ENCODE data around the gene CHRNA4.
"Not testable (repeated sequence)": the region's sequence is repeated elsewhere in the genome, so short reads cannot be mapped to it uniquely, and the experiment has no call there.

CHRNA4 gene

GRCh38 chr20:63397155-63397843 is 36.1 kb upstream of the CHRNA4 start:
- no peak for DNase-seq

DNA sequence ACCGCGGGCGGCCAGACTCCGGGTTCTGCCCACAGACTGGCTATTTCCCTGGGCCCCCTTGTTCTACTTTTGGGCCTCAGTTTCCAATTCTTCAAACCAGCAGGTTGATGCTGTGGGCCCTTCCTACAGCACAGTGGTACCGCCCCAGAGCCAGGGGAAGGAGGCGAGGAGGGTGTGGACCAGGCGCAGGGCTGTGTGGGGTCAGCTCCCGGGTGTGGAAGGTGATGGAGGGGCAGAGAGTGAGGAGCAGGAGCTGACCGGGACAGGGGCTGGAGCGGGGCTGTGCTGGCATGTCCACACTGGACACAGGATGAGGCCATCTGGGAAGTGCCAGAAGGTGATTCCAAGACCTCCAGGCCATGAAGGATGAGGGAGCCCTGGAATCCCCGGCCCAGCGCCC is 35.2 kb upstream of the CHRNA4 start:
- DNase-seq = no peak

GRCh38 chr20:63395723-63396122 is 34.6 kb upstream of the CHRNA4 start:
- DNase-seq = no peak

DNA sequence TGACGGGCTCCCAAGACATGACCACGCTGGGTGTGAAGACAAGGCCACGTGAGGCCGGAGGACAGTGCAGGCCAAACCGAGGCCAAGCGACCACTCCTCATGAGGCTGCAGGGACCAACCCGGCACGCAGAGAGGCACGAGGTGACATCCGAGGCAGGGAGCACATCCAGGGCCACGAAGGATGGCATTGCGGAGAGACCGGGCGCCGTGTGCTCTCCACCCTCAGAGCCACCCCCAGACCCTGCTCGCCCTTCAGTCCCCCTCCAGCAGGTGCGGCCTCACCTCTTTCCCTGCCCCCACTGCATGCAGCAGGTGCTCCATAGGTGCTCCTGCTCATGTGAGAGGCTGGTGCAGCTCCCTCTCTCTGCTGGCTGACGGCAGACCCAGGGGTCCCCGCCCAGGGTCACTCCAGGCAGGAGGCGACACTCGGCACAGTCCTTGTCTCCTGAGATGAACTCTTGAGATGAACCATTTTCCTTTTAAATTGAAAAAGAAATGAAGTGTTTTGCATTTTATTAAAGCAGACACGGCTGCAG is 33.8 kb upstream of the CHRNA4 start:
- no peak for DNase-seq

DNA sequence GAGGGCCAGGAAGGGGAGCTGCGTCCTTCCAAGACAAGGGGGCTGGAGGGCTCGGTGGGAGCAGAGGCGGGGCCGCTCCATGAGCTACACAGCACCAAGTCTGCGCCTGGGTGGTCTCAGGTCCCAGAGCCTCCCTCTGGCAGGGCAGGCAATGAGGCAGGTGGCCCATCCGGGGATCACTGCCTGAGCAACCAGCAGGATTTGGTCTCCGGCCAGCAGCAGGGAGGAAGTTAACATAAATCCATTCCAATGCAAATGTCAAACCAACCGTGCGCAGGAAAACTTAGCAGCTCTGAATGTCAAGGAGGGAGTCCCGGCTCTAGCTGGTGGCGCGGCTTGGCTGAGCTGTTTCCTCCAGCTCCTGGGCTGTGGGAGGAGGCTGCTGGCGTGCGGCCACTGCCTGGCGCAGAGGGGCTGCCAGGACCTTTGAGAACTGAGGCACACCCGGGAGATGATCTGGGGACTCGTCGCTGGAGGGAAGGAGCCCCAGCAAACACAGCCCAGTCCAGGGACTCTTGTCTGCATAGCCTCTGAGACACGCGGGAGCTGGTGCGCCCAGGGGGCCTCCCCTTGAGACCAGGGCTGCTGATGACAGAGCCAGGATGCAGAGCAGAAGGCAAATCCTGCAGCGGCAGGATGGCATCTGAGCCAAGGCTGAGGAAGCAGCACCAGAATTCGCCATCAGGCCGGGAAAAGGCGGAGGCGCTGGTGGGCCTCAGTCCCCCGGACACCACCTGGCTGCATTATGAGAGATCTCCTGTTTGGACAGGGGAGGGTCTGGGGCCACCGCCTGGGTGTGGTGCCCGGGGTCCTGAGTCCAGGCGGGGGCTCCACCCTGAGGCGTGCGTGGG is 33.1 kb upstream of the CHRNA4 start:
- DNase-seq = no peak

- DNase-seq = no peak
Observed at GRCh38 chr20:63393566-63393965, 32.4 kb upstream of the CHRNA4 start.

- DNase-seq = no peak
Observed at GRCh38 chr20:63392465-63393365, 31.6 kb upstream of the CHRNA4 start.

- no peak for DNase-seq
Observed at GRCh38 chr20:63387917-63388316, 26.8 kb upstream of the CHRNA4 start.

DNA sequence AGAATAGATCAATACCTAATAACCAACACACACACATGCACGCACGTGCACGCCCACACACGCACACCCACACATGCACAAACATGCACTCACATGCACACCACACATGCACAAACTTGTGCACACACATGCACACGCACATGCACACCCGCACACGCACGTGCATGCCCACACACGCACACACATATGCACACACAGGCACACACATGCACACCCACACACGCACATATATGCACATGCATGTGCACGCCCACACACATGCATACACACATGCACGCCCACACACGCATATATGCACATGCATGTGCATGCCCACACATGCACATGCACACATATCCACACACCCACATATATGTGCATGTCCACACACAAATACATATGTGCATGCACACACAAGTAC is 26.2 kb upstream of the CHRNA4 start:
- no peak for DNase-seq

- no peak for DNase-seq
Observed at GRCh38 chr20:63386491-63386890, 25.3 kb upstream of the CHRNA4 start.

DNA sequence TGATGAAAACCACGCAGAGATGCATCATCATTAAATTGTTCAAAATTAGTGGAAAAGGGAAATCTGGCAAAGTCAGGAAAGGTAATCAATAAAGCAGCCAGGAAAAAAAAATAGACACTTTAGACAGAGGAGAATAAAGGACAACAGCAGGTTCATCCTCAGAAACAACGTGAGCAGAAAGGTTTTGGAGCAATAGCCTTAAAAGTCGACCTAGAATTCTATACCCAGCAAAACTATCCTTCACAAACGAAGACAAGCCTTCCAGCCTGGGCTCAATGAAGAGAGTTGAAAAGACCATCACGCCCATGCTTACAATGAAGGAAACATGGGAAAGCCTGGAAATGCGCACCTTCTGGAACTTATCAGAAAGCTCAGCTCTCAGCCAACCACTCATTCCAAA is 24.7 kb upstream of the CHRNA4 start:
- no peak for DNase-seq

DNA sequence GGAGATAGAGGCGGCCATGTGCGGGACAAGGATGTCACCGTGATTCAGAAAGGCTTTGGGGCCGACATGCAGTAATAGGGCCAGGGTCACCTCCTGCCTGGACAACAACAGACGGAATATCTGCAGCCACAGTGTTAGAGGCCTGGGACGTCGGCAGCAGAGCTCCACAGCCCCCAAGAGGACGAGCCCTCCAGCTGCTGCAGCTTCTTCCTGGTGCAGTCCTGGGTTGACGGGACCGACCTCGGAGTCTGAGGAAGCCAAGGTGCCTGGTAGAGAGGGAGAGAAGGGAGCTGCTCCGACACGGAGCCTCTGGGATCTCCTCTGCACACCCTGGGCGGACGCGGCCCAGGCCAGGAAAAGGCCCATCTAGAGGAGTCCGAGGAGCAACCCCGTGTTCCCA is 23.2 kb upstream of the CHRNA4 start:
- DNase-seq = no peak

DNA sequence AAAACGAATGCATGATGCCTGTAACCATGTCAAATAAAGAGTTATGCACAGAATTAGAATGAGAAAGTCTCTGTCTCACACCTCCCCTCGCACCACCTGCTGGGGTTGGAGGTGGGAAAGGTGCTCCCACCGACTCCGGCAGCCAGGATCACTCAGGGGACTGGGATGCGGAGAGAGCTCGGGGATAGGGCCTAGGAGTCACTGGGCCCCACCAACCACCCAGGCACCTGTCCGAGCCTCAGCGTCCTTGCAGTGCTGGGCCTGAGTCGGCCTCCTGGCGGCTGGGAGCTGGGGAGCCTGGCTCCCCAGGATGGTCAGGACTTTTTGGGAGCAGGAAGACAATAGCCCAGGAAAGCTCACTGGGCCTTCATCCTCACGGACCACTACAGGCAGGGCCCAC is 22.4 kb upstream of the CHRNA4 start:
- DNase-seq = no peak

- DNase-seq = no peak
Observed at GRCh38 chr20:63382551-63383300, 21.6 kb upstream of the CHRNA4 start.

DNA sequence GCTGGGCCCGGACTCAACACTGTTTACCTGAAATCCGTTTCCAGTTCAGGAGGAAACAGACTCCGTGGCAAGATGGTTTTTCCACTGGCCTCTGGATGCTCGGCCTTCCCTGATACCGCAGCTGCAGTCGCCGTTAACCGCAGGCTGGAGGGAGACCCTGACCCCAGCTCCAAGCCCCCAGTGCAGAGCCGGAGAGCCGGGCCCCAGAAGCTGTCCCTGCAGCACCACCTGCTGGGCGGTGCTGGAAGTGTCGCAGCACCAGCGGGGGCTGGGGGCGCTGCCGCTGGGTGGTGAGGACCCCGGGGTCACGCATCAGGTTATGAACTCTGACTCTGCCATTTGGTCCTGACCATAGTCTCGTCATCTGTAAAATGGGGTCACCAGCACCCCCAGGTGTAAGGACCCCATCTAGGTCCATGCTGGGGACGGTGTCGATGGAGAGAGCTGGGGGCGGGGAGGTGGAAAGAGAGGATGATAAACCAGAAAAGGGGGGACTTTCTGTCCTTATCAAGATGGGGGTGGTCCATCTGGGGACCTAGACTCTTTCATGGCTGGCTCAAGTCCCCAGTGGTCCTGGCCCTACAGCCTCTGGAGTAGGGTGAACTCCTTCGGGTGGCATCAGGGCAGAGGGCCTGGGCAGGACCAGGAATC is 20.8 kb upstream of the CHRNA4 start:
- no peak for DNase-seq

- DNase-seq = no peak
Observed at GRCh38 chr20:63380346-63380870, 19.3 kb upstream of the CHRNA4 start.

- DNase-seq = not testable (repeated sequence)
Observed at GRCh38 chr20:63379872-63380271, 18.7 kb upstream of the CHRNA4 start.

DNA sequence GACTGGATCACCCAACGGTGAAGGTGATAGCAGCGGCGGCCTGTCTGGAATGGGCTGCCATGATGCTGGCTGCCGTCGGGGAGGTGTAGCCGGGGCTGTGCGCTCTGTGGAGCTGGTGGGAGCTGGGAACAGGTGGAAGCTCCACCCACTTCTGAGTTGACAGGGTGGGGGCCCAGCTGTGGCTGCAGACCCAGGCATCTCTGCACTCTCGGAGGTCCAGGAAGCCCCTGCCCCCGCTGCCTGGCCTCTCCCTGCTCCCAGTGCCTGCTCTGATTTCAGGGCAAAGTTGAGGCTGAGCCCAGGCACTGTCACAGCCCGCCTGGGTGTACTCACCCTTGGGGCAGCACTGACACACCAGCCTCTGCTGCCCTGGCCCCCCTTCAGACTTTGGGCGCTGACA is 18.1 kb upstream of the CHRNA4 start:
- DNase-seq = no peak

DNA sequence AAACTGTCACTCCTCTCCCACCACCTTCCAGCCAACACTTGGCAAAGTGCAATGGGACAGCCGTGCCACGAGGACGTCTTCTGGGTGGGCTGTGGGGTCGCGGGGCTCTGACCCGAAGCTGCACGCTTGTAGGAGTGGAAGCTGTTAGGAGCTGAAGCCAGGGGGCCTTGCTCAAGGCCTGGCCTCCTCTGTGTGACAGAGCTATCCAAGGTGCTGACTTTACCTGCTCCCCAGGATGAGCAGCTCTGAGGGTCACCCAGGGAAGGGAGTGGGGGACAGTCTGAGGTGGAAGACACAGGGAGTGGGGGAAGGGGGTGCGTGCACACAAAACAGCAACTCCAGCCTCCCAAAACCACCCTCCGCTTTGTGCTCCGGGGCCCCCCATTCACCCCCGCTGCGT is 17.5 kb upstream of the CHRNA4 start:
- no peak for DNase-seq

GRCh38 chr20:63377951-63378381 is 16.8 kb upstream of the CHRNA4 start:
- DNase-seq = no peak

DNA sequence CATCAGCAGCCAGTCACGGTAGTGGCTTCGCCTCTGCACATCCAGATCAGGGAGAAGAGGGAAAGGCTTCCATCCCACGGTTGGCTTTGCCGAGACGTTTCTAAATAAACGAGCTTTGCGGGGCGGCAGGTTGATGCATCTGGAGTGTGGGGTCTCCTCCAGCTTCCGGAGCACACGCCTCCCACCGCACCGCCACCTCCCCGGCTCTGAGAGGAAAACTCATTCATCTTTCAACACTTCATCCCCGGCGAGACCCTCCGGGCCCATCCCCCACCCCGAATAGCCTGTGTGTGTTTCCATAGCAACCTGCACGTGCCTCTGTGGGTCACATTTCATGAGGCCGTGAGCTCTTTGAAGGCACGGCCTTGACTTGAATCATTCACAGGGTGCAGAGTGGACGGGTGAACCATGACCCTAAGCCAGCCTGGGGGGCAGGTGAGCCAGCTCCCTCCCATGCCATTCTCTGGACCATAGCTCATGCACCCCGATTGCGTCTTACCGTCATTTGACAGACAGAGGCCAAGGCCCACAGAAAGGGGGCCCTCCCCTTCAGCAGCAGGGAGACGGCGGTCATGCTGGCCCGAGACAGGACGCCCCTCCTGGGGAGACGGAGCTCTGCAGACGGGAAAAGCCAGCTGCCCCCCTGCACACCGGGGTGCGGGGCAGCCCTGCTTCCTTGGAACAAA is 16.2 kb upstream of the CHRNA4 start:
- DNase-seq = peak; percentile 17

Data from NCI-H1436 (cell line).